OCI-LY3 (cell line): ENCODE data around the gene ZNF585A.

ENCODE experiments used
- EZH2phosphoT487 ChIP-seq: fragments of 200-600 bp; shearing (Covaris generic); IDR thresholded peaks from 2 replicates; pipeline ENCODE4 v1.6.1; 2018; ENCODE audit warnings: antibody characterized with exemption, mixed run types, low read depth
- TF ChIP-seq, protein P1 (sequence below): fragments of 200-600, 300-600 bp; sonication (generic); IDR thresholded peaks from 2 replicates; pipeline ENCODE4 v1.5.1; 2014; ENCODE audit warnings: antibody characterized with exemption, low read length, low read depth

DNA sequence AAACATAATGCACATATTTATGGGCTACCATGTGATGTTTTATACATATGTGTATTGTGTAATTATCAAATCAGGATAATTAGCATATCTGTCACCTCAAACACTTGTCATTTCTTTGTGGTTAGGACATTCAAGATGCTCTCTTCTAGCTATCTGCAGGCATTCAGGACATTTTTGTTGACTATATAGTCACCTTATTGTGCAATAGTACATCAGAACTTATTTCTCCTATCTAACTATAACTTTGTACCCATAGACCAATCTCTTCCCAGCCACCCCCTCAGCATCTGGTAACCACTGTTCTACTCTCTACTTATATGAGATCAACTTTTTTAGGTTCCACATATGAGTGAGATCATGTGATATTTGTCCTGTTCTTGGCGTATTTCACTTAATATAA, 73.9 kb downstream of the ZNF585A start:
- TF ChIP-seq EZH2phosphoT487: no peak
- TF ChIP-seq, protein P1, sequence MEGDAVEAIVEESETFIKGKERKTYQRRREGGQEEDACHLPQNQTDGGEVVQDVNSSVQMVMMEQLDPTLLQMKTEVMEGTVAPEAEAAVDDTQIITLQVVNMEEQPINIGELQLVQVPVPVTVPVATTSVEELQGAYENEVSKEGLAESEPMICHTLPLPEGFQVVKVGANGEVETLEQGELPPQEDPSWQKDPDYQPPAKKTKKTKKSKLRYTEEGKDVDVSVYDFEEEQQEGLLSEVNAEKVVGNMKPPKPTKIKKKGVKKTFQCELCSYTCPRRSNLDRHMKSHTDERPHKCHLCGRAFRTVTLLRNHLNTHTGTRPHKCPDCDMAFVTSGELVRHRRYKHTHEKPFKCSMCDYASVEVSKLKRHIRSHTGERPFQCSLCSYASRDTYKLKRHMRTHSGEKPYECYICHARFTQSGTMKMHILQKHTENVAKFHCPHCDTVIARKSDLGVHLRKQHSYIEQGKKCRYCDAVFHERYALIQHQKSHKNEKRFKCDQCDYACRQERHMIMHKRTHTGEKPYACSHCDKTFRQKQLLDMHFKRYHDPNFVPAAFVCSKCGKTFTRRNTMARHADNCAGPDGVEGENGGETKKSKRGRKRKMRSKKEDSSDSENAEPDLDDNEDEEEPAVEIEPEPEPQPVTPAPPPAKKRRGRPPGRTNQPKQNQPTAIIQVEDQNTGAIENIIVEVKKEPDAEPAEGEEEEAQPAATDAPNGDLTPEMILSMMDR: no peak
